Activated CD4-positive, alpha-beta T cell treated with anti-CD3 and anti-CD28 coated beads, Interleukin-2, amount 50 U/mL, for 48 hours (primary cell): ENCODE results near the gene CBFA2T3.

ENCODE experiments used
- DNase-seq, 2 experiments: peaks; one replicate each; pipeline ENCODE4 v3.0.0-alpha.2; 2020

CBFA2T3 gene

GRCh38 chr16:88936556-88937205 is 40.3 kb downstream of the CBFA2T3 start:
- DNase-seq: no peak

GRCh38 chr16:88936008-88936555 is 40.9 kb downstream of the CBFA2T3 start:
- DNase-seq: no peak

GRCh38 chr16:88934066-88934667 is 42.8 kb downstream of the CBFA2T3 start:
- no peak for DNase-seq

- no peak for DNase-seq
These were observed 44.1 kb downstream of the CBFA2T3 start for GRCh38 chr16:88932929-88933328.

GRCh38 chr16:88931936-88932335 is 45.1 kb downstream of the CBFA2T3 start:
- no peak for DNase-seq

- DNase-seq: no peak
These were observed 45.6 kb downstream of the CBFA2T3 start for GRCh38 chr16:88931373-88931900.

- no peak for DNase-seq
These were observed 46.3 kb downstream of the CBFA2T3 start for GRCh38 chr16:88930716-88931115.

GRCh38 chr16:88929091-88929445 is 47.9 kb downstream of the CBFA2T3 start:
- DNase-seq: no peak

- no peak for DNase-seq
These were observed 48.5 kb downstream of the CBFA2T3 start for GRCh38 chr16:88928405-88929090.

GRCh38 chr16:88927661-88928060 is 49.3 kb downstream of the CBFA2T3 start:
- no peak for DNase-seq

GRCh38 chr16:88927010-88927409 is 50.0 kb downstream of the CBFA2T3 start:
- DNase-seq: no peak

GRCh38 chr16:88926374-88926990 is 50.5 kb downstream of the CBFA2T3 start:
- no peak for DNase-seq

GRCh38 chr16:88925540-88925887 is 51.5 kb downstream of the CBFA2T3 start:
- DNase-seq: no peak

GRCh38 chr16:88924834-88925539 is 52.0 kb downstream of the CBFA2T3 start:
- peak in 1 of 2 experiments; percentile 37 for DNase-seq

- DNase-seq: no peak
These were observed 52.8 kb downstream of the CBFA2T3 start for GRCh38 chr16:88923926-88924833.

- DNase-seq: no peak
These were observed 53.6 kb downstream of the CBFA2T3 start for GRCh38 chr16:88923450-88923849.

- DNase-seq: no peak
These were observed 54.1 kb downstream of the CBFA2T3 start for GRCh38 chr16:88922826-88923410.

GRCh38 chr16:88922114-88922825 is 54.7 kb downstream of the CBFA2T3 start:
- no peak for DNase-seq

- no peak for DNase-seq
These were observed 55.4 kb downstream of the CBFA2T3 start for GRCh38 chr16:88921591-88921990.
